Esophagus (tissue), 2 donors: ENCODE measurements around the gene VPS33B. TPM values are rescaled to one million over a fixed set of nuclear protein-coding genes. Genes with fewer than 3 reads are reported as not detected.
"Not testable (repeated sequence)": the region's sequence is repeated elsewhere in the genome, so short reads cannot be mapped to it uniquely, and the experiment has no call there.

Source experiments
- H3K27ac ChIP-seq, 2 donors: one replicate each; pipeline ENCODE4 v1.5.1; 2013; ENCODE audit warnings: low read depth in 2 of 2, mild to moderate bottlenecking in 2 of 2, inconsistent platforms in 1 of 2, low read length in 1 of 2, moderate library complexity in 1 of 2
- H3K27me3 ChIP-seq, 2 donors: one replicate each; pipeline ENCODE4 v1.6.1; 2013; ENCODE audit warnings: low read length in 2 of 2, control low read depth in 1 of 2, mild to moderate bottlenecking in 1 of 2; ENCODE audit not compliant: insufficient read depth in 2 of 2, control insufficient read depth in 1 of 2
- H3K36me3 ChIP-seq, 2 donors: one replicate each; pipeline ENCODE4 v1.6.1; 2013; ENCODE audit warnings: low read length in 1 of 2; ENCODE audit not compliant: control insufficient read depth in 2 of 2, insufficient read depth in 2 of 2
- H3K4me1 ChIP-seq, 2 donors: one replicate each; pipeline ENCODE4 v1.6.1; 2013; ENCODE audit warnings: low read length in 1 of 2; ENCODE audit not compliant: control insufficient read depth in 2 of 2, insufficient read depth in 2 of 2
- H3K4me3 ChIP-seq, 2 donors: one replicate each; pipeline ENCODE4 v1.5.1; 2013; ENCODE audit warnings: low read length in 2 of 2, mild to moderate bottlenecking in 2 of 2, low read depth in 1 of 2, moderate library complexity in 1 of 2
- H3K9me3 ChIP-seq, 2 donors: one replicate each; pipeline ENCODE4 v1.6.1; 2013; ENCODE audit warnings: mild to moderate bottlenecking in 2 of 2, low read depth in 1 of 2, low read length in 1 of 2, moderate library complexity in 1 of 2; ENCODE audit not compliant: control insufficient read depth in 2 of 2, insufficient read depth in 1 of 2
- WGBS, 2 donors: extraction: QIAGEN DNeasy Blood & Tissue Kit; methylation state at CpG; one replicate each; pipeline ENCODE4 v1.1.7; 2013; 5-methylcytosine and 5-hydroxymethylcytosine counted together
- polyA plus RNA-seq, 2 donors: library from polyadenylated mRNA; stranded (reverse); fragments of 200-250 nt; gene quantifications; one replicate each; pipeline ENCODE4 v1.2.3, GENCODE V29; 2013
- donor health status: healthy with polysubstance abuse.
- donor health status: Bipolar disorder and iron deficiency.

VPS33B gene
- polyA plus RNA-seq, 2 donors = 7.6 to 8.3 TPM

GRCh38 chr15:91055548-91056331, 33.3 kb upstream of the VPS33B start:
- H3K27me3 ChIP-seq = peaks cover 0 to 2% of the 10 kb centered on the region in 2 donors
- H3K27ac ChIP-seq = no peak overlapping the region
- no peaks in the 10 kb centered on the region for H3K9me3 ChIP-seq
- H3K4me1 ChIP-seq = peaks cover 0 to 3% of the 10 kb centered on the region in 2 donors
- no peaks in the 10 kb centered on the region for H3K36me3 ChIP-seq
- H3K4me3 ChIP-seq = no peak overlapping the region
- 18 to 21% methylated on average over 11 of the region's 11 CpGs for WGBS, 2 donors

GRCh38 chr15:91054816-91055215, 32.4 kb upstream of the VPS33B start:
- 33 to 39% methylated on average over 2 of the region's 2 CpGs for WGBS, 2 donors
- no peak overlapping the region for H3K27ac ChIP-seq
- no peak overlapping the region for H3K4me3 ChIP-seq
- H3K27me3 ChIP-seq = peaks cover 0 to 2% of the 10 kb centered on the region in 2 donors
- H3K36me3 ChIP-seq = no peaks in the 10 kb centered on the region
- H3K4me1 ChIP-seq = peaks cover 0 to 3% of the 10 kb centered on the region in 2 donors
- no peaks in the 10 kb centered on the region for H3K9me3 ChIP-seq

- 66 to 80% methylated on average over 8 of the region's 8 CpGs for WGBS, 2 donors
- H3K27ac ChIP-seq = no peak overlapping the region
- peaks cover 0 to 2% of the 10 kb centered on the region in 2 donors for H3K27me3 ChIP-seq
- no peak overlapping the region for H3K4me3 ChIP-seq
- H3K9me3 ChIP-seq = no peaks in the 10 kb centered on the region
- peaks cover 0 to 6% of the 10 kb centered on the region in 2 donors for H3K4me1 ChIP-seq
- no peaks in the 10 kb centered on the region for H3K36me3 ChIP-seq
These were observed 28.9 kb upstream of the VPS33B start for GRCh38 chr15:91051248-91051647.

GRCh38 chr15:91050128-91050455, 27.7 kb upstream of the VPS33B start:
- WGBS, 2 donors = 53 to 67% methylated on average over 4 of the region's 4 CpGs
- peaks cover 0 to 2% of the 10 kb centered on the region in 2 donors for H3K27me3 ChIP-seq
- no peak overlapping the region for H3K4me3 ChIP-seq
- no peaks in the 10 kb centered on the region for H3K36me3 ChIP-seq
- no peaks in the 10 kb centered on the region for H3K9me3 ChIP-seq
- peaks cover 0 to 3% of the 10 kb centered on the region in 2 donors for H3K4me1 ChIP-seq
- H3K27ac ChIP-seq = no peak overlapping the region

- H3K27ac ChIP-seq = peak overlapping the region in 1 of 2 donors; percentile 13
- H3K4me3 ChIP-seq = no peak overlapping the region
- 26 to 27% methylated on average over 12 of the region's 12 CpGs for WGBS, 2 donors
- H3K36me3 ChIP-seq = no peaks in the 10 kb centered on the region
- H3K4me1 ChIP-seq = peaks cover 0 to 3% of the 10 kb centered on the region in 2 donors
- no peaks in the 10 kb centered on the region for H3K9me3 ChIP-seq
- peaks cover 0 to 2% of the 10 kb centered on the region in 2 donors for H3K27me3 ChIP-seq
These were observed 27.2 kb upstream of the VPS33B start for GRCh38 chr15:91049378-91050127.

- Histone ChIP-seq H3K9me3 (no peaks in the 10 kb centered on the region), H3K36me3 (no peaks in the 10 kb centered on the region), H3K27ac (no peak overlapping the region), H3K4me1 (peaks cover 0 to 3% of the 10 kb centered on the region in 2 donors), H3K4me3 (no peak overlapping the region), H3K27me3 (peaks cover 0 to 2% of the 10 kb centered on the region in 2 donors)
- WGBS, 2 donors = 16 to 24% methylated on average over 3 of the region's 4 CpGs
These were observed 25.3 kb upstream of the VPS33B start for GRCh38 chr15:91047545-91048199.

- not testable (repeated sequence) for H3K9me3 ChIP-seq, H3K36me3 ChIP-seq, H3K27me3 ChIP-seq, H3K4me1 ChIP-seq, H3K27ac ChIP-seq, H3K4me3 ChIP-seq
These were observed 23.7 kb upstream of the VPS33B start for GRCh38 chr15:91046056-91046455.

GRCh38 chr15:91045065-91045464, 22.7 kb upstream of the VPS33B start:
- WGBS, 2 donors = 66 to 67% methylated on average over 3 of the region's 3 CpGs
- Histone ChIP-seq H3K36me3 (no peaks in the 10 kb centered on the region), H3K4me1 (peaks cover 0 to 3% of the 10 kb centered on the region in 2 donors), H3K4me3 (no peak overlapping the region), H3K27me3 (no peaks in the 10 kb centered on the region), H3K9me3 (no peaks in the 10 kb centered on the region), H3K27ac (no peak overlapping the region)

- Histone ChIP-seq H3K9me3 (no peaks in the 10 kb centered on the region), H3K4me1 (no peaks in the 10 kb centered on the region), H3K4me3 (no peak overlapping the region), H3K36me3 (no peaks in the 10 kb centered on the region), H3K27me3 (no peaks in the 10 kb centered on the region), H3K27ac (no peak overlapping the region)
- WGBS, 2 donors = 85 to 90% methylated on average over 11 of the region's 11 CpGs
These were observed 20.9 kb upstream of the VPS33B start for GRCh38 chr15:91043202-91043874.
